22Rv1 (cell line): Measurements from ENCODE around the gene WFIKKN1.

ENCODE experiments used
- H3K27ac ChIP-seq: fragments of 450-650 bp; 2 replicates; pipeline ENCODE4 v1.5.1; 2017
- CTCF ChIP-seq: fragments of 450-650 bp; IDR thresholded peaks from 2 replicates; pipeline ENCODE4 v1.5.1; 2017; ENCODE audit warnings: mild to moderate bottlenecking
- ZFX ChIP-seq: fragments of 450-650 bp; IDR thresholded peaks from 2 replicates; pipeline ENCODE4 v1.6.1; 2017; ENCODE audit warnings: antibody characterized with exemption, borderline replicate concordance

WFIKKN1 gene

GRCh38 chr16:682493-683395 is 52.0 kb downstream of the WFIKKN1 start:
- TF ChIP-seq ZFX (no peak), CTCF (no peak)
- peak overlapping the region; percentile 98 for H3K27ac ChIP-seq

GRCh38 chr16:683396-684070 is 52.7 kb downstream of the WFIKKN1 start:
- H3K27ac ChIP-seq, result peak overlapping the region; percentile 98
- TF ChIP-seq CTCF (no peak), ZFX (no peak)
